ENCODE measurements around the gene ZNF813.

Gene ZNF813

GRCh38 chr19:53521373-53522202, 54.1 kb downstream of the ZNF813 start:
- DNase-seq, result no peak

GRCh38 chr19:53525922-53526321, 58.4 kb downstream of the ZNF813 start:
- no peak for DNase-seq

GRCh38 chr19:53530622-53531021, 63.1 kb downstream of the ZNF813 start:
- no peak for DNase-seq

GRCh38 chr19:53531457-53531856, 63.9 kb downstream of the ZNF813 start:
- no peak for DNase-seq

- no peak for DNase-seq
Observed at GRCh38 chr19:53532362-53532761, 64.8 kb downstream of the ZNF813 start.

- no peak for DNase-seq
Observed at GRCh38 chr19:53536225-53536548, 68.7 kb downstream of the ZNF813 start.

- no peak for DNase-seq
Observed at GRCh38 chr19:53537121-53537520, 69.6 kb downstream of the ZNF813 start.

GRCh38 chr19:53537521-53538377, 70.2 kb downstream of the ZNF813 start, which contains the start of gene ZNF331:
Gene ZNF331, plus strand, starts transcription at chr19:53538145. Its CDS starts 31,232 bp downstream, at chr19:53569377.
- peak; percentile 90 for DNase-seq

- no peak for DNase-seq
Observed at GRCh38 chr19:53538378-53539109, 71.0 kb downstream of the ZNF813 start.

- DNase-seq, result no peak
Observed at GRCh38 chr19:53540091-53540490, 72.6 kb downstream of the ZNF813 start.

GRCh38 chr19:53541971-53542370, 74.4 kb downstream of the ZNF813 start:
- DNase-seq, result no peak

GRCh38 chr19:53545271-53546065, 77.9 kb downstream of the ZNF813 start:
- no peak for DNase-seq
